Measurements from ENCODE around the gene RAB3C.
"Not testable (repeated sequence)": the region's sequence is repeated elsewhere in the genome, so short reads cannot be mapped to it uniquely, and the experiment has no call there.

RAB3C gene

DNA sequence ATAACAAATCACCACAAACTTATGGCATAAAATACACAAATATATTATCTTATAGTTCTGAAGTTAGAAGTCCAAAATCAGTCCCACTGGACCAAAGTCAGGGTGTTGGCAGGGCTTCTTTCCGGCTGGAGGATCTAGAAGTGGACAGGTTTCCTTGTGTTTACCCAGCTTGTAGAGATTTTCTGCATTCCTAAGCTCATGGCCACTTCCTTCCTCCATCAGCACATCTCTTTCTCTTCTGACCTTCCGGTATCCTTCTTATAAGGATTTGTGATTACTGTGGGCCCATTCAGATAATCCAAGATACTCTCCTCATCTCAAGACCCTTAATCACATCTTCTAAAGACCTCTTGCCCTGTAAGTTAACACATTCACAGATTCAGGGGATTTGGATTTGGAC, 97.6 kb downstream of the RAB3C start:
- DNase-seq: no peak

GRCh38 chr5:58681943-58682342, 99.1 kb downstream of the RAB3C start:
- no peak for DNase-seq

- DNase-seq: no peak
Measured at GRCh38 chr5:58683567-58683966, 100.7 kb downstream of the RAB3C start.

- no peak for DNase-seq
Measured at GRCh38 chr5:58687079-58687478, 104.2 kb downstream of the RAB3C start.

GRCh38 chr5:58687595-58687994, 104.7 kb downstream of the RAB3C start:
- no peak for DNase-seq

DNA sequence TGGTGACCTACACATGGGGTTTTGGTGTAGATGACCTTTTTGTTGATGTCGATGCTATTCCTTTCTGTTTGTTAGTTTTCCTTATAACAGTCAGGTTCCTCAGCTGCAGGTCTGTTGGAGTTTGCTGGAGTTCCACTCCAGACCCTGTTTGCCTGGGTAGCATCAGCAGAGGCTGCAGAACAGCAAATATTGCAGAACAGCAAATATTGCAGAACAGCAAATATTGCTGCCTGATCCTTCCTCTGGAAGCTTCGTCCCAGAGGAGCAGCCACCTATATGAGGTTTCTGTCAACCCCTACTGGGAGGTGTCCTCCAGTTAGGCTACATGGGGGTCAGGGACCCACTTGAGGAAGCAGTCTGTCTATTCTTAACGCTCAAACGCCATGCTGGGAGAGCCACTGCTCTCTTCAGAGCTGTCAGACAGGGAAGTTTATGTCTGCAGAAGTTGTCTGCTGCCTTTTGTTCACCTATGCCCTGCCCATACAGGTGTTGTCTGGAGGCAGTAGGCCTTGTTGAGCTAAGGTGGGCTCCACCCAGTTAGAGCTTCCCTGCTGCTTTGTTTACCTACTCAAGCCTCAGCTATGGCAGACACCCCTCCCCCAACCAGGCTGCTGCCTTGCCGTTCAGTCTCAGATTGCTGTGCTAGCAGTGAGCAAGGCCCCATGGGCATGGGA, 116.3 kb downstream of the RAB3C start:
- DNase-seq: not testable (repeated sequence)

GRCh38 chr5:58699762-58700118, 116.9 kb downstream of the RAB3C start:
- no peak for DNase-seq

GRCh38 chr5:58703925-58704555, 121.2 kb downstream of the RAB3C start:
- DNase-seq: no peak

DNA sequence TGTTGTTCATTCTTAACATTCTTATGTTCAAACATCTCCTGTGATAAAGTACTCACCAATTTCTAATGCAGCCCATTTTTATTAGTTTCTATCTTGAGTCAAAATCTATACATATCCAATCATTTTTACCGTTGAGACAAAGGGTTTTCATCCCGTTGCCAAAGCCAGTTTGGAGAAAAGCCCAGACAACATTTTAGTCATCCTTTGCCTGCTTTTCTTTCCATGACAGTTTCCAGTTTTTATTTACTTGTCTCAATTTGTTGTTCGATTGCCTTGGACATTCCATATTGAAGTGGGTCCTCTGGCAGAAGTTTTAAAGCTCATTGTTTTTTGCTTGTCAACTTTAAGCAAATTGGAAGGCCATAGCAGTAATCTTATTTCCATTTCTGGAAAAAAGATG, 123.9 kb downstream of the RAB3C start:
- DNase-seq: no peak

DNA sequence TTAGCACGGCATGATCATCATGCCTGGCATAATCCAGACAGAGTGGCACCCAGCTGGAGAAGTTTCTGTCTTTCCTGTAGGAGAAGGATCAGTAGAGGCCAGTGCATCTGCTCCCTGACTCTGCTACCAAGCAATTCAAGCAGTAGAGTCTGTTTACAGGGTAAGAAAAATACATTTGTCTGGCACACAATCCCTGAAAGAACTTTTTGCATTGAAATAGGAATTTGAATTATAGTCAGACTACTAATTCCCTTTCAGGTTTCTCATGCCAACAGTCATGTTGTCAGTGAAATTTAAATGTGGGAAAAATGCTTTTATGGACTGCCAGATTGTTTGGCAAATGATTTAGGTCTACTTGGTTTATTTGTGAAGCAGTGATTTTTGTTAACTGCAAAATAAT, 125.6 kb downstream of the RAB3C start:
- no peak for DNase-seq

GRCh38 chr5:58710425-58710824, 127.5 kb downstream of the RAB3C start:
- DNase-seq: not testable (repeated sequence)

GRCh38 chr5:58710871-58711270, 128.0 kb downstream of the RAB3C start:
- DNase-seq: no peak

DNA sequence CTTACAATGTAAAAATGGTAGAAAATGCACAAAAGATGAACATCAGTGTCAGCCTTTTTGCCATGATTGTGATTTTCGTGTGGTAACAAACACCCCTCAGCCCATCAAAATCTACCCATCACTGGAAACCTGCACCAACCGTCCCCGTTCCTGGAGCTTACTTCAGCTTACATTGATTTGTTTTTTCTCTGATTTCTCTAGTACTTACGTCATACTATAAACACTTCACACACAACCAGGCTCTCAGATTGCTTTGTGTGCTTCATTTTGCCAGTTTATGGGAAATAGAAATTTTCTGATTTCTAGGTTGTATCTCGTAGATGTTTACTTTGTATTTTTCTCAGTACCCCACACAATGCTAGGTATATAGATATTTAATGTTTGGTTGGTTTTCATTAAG, 129.1 kb downstream of the RAB3C start:
- DNase-seq: no peak

DNA sequence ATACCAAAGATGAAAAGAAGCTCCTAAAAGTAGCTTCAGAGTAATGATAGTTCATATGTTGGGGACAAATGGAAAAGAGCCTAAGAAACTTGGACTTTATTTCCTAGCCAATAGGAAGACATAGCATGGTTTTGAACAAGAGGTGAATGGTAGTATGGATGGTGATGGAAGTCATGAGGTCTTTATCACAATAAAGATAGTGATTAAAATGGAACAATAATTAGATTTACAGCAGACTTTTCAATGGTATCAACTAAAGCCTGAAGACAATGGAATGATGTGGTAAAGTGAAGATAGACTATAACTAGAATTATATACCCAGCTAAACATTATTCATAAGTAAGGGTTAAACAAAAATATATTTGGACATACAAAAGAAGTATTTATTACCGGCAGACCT, 131.2 kb downstream of the RAB3C start:
- no peak for DNase-seq

GRCh38 chr5:58715997-58716656, 133.3 kb downstream of the RAB3C start:
- no peak for DNase-seq

- DNase-seq: no peak
Measured at GRCh38 chr5:58716713-58717112, 133.8 kb downstream of the RAB3C start.

DNA sequence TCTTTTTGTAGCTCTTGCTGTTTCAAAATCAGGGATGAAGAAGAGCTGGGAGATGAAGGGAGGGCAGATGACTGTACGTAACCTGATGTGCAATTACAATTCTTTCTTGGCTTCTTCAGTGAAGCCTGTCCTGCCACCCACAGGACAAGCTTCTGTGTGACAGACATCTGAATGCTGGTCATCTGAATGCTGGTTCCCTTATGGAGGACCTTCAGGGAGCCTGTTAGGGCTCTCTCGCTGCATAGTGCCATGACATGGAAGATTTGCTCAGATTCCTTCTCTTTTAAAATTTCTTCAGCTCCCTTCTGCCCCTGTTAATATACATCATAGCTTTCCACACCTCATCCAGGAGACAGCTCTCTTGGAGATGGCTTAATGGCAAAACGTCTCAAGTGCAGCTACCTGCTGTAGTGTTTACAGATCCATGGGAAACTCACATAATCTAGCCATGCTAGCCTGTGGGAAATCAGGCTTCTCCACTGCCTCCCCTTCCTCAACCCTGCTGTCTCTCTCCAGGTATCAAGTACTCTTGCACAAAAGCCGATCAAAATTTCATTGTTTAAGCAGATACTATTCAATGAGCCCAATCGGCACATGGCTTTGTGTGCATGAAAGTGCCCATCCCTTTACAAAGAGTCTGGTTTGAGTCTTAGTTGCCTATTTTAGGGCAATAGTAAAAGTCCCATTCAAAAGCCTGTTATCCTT, 134.6 kb downstream of the RAB3C start:
- DNase-seq: no peak

DNA sequence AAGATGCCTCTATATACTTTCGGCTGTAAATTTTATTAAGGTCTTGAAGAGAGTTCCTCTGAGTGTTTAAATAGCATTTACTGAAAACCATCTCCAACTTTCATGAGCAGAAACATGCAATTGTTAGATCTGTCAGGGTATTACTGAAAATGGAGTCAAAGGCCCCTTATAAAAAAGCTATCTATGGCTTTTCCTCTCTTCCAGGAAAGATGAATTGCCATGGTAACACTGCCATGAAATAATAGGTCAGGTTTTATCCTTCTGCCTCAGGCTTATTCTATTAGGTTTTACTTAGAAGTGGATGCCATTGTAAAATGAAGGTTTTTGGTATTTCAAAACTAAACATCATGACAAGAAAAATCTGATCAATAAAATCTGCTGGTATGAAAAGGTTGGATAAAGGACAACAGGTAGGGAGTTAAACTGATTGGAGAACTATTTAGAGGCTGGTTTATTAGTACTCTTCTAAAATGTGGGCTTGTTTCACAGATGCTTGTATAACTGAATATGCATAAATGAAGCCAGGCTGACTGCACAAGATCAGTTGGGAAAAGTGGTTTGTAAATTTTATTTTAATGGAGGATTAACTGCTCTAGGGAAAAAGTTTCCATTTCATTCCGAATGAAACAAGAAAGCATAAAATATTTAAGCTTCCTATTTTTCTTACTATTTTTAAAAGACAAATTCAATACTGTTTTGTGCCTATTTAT, 135.5 kb downstream of the RAB3C start:
- no peak for DNase-seq

DNA sequence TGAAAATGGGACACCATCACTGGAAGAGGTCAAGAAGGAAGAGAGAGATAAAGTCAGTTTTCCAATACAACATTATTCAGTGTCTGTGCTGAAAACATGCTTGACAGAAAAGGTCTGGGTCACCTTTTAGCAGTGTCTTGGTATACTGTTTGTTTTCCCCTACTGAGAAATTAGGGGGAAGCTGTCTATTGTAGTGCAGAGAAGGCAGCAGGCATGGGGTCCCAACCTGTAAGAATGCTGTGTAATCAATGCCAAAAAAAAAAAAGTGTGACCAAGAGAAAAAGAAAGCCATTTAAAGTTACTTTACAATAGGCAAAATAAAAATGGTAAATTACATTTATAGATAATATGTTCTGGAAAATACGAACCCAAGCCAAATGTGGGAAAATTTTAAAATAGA, 139.3 kb downstream of the RAB3C start:
- DNase-seq: no peak

- no peak for DNase-seq
Measured at GRCh38 chr5:58724992-58725391, 142.1 kb downstream of the RAB3C start.

- DNase-seq: no peak
Measured at GRCh38 chr5:58731641-58732040, 148.8 kb downstream of the RAB3C start.

DNA sequence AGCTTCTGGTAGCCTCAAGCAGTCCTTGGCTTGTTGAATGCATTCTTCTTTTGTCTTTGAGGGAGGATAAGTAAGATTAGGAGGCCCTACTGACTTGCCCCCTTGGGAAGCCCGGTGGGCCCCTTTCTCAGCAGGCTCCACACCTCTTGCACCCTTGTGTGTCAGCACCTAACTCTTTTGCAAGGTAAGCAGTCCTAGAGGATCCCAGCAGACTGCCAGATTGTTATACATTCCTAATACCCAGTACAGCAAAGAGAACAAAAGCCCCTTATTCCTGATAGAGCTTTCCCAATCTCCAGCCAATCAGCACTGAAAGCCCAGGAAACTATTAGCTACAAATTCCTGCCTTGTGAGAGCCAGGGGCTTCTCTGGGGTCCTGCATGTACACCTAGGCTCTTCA, 152.8 kb downstream of the RAB3C start:
- no peak for DNase-seq

DNA sequence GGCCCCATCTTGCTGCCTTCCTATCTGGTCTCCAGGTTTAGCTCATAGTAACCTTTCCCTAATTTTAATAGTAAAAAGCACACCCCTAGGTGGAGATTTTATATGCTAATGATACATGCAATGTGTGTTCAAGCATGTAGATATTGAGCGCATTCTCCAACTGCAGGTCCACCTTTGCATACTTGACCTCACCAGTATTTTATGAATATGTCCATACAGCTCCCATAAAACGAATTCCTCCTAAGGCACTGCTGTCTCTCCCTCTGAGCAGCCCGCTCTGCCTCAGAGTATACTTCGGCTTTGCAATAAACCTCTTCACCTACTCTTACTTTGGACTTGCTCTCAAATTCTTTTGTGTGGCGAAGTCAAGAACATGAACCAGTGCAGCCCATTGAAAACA, 153.3 kb downstream of the RAB3C start:
- no peak for DNase-seq

Data from activated CD8-positive, alpha-beta memory T cell treated with anti-CD3 and anti-CD28 coated beads for 24 hours (primary cell).